Right lobe of liver (tissue), 6 donors: ENCODE measurements around the gene DPY19L3. TPM values are rescaled to one million over a fixed set of nuclear protein-coding genes. Genes with fewer than 3 reads are reported as not detected.
A peak's percentile ranks its signal among the peaks of the same experiment; 100 is the strongest.

Experiments
- ATAC-seq, 4 donors: fragments of 200-7000 bp; cut with Tn5 transposase; one replicate each; pipeline ENCODE4 v1.9.1; 2020; ENCODE audit warnings: mild to moderate bottlenecking in 4 of 4, moderate library complexity in 4 of 4
- DNase-seq, 3 donors: peaks; one replicate each; pipeline ENCODE4 v3.0.0-alpha.2; 2020
- H3K27ac ChIP-seq, 3 donors: fragments of 200-600 bp; one replicate each; pipeline ENCODE4 v1.8.0; 2022
- H3K27me3 ChIP-seq, 2 donors: fragments of 200-600 bp; one replicate each; pipeline ENCODE4 v1.8.0; 2022
- H3K36me3 ChIP-seq, 4 donors: fragments of 200-600 bp; sonication (generic) in 1 of 4; one replicate each; pipeline versions ENCODE4 v1.5.1 to v1.8.0; 2017 to 2022; ENCODE audit warnings: control low read depth in 1 of 4
- H3K4me1 ChIP-seq, 4 donors: fragments of 200-600 bp; sonication (generic) in 1 of 4; one replicate each; pipeline versions ENCODE4 v1.5.1 to v1.8.0; 2017 to 2022; ENCODE audit warnings: control low read depth in 1 of 4
- H3K4me3 ChIP-seq, 3 donors: fragments of 200-600 bp; one replicate each; pipeline ENCODE4 v1.8.0; 2022
- H3K9me3 ChIP-seq, 4 donors: fragments of 200-600 bp; sonication (generic) in 1 of 4; one replicate each; pipeline versions ENCODE4 v1.5.1 to v1.8.0; 2017 to 2022; ENCODE audit warnings: control low read depth in 1 of 4
- CTCF ChIP-seq, 4 donors: fragments of 200-600 bp in 3 of 4; fragments of 450-650 bp in 1 of 4; IDR thresholded peaks; one replicate each; pipeline versions ENCODE4 v1.5.1 to v1.8.0; 2016 to 2022; ENCODE audit warnings: antibody characterized with exemption in 4 of 4, mild to moderate bottlenecking in 2 of 4
- POLR2A ChIP-seq: fragments of 450-650 bp; IDR thresholded peaks from one replicate; pipeline ENCODE4 v1.6.1; 2017; ENCODE audit warnings: antibody characterized with exemption, mild to moderate bottlenecking
- WGBS: methylation state at CpG from one replicate; pipeline ENCODE4 v1.1.6; 2018; ENCODE audit warnings: low coverage, low lambda C conversion rate; ENCODE audit not compliant: insufficient coverage; ENCODE audit errors: missing lambda C conversion rate; 5-methylcytosine and 5-hydroxymethylcytosine counted together
- intact Hi-C, 2 donors: fragments of 100-400 bp; cut with DNase I; formaldehyde crosslinking; loops; one replicate each; pipeline versions ENCODE4 v1.11.2 to v1.14.1; 2022
- total RNA-seq, 6 experiments: library from RNA; depleted of rRNA in 2 of 6; stranded (reverse); fragments of >200 nt in 2 of 6; fragmentation: NEBNext Ultra II Directional in 3 of 6; extraction: Animal tissue kit (Norgen Biotek cat#: 25700) in 3 of 6; gene quantifications; one replicate each; pipeline versions ENCODE4 v1.1.0 to v1.2.4, GENCODE V29; 2016 to 2023
- donor health status: DM: no; HTN: yes; CAD: no.
- donor health status: DM: no; HTN: no; CAD: no.
- donor health status: DM: no; HTN: no; CAD: no.
- donor health status: DM: no; HTN: yes; CAD: no.
- donor health status: DM: no; HTN: yes; CAD: no.

The DPY19L3 gene
- total RNA-seq, 6 experiments from 2014 or later = 8.0 to 13.5 (median 12.4) TPM

- no peak for DNase-seq
- Histone ChIP-seq H3K4me3 (no peak overlapping the region), H3K9me3 (no peaks in the 10 kb centered on the region), H3K27ac (peak overlapping the region in 2 of 3 donors; percentile 74 to 81), H3K27me3 (no peaks in the 10 kb centered on the region), H3K4me1 (peaks cover 0 to 23% (median 9%) of the 10 kb centered on the region in 4 donors), H3K36me3 (peaks cover 0 to 36% (median 19%) of the 10 kb centered on the region in 4 donors)
- TF ChIP-seq CTCF (IDR thresholded peaks at IDR 0.05) = no peak
- no peak for TF ChIP-seq POLR2A
- WGBS = 83% methylated on average over 9 of the region's 9 CpGs
- peak in 1 of 4 donors; percentile 9 for ATAC-seq
- intact Hi-C loops = no loop called here
Observed at GRCh38 chr19:32361574-32362317, 43.8 kb upstream of the DPY19L3 start.

- intact Hi-C loops = no loop called here
- no peak for DNase-seq
- ATAC-seq = peak in 2 of 4 donors; percentile 46 to 64
- H3K36me3 ChIP-seq = peaks cover 0 to 31% (median 16%) of the 10 kb centered on the region in 4 donors
- no peak for TF ChIP-seq CTCF (IDR thresholded peaks at IDR 0.05)
- TF ChIP-seq POLR2A = no peak
- WGBS = 51% methylated on average over 5 of the region's 5 CpGs
- H3K4me3 ChIP-seq = no peak overlapping the region
- peak overlapping the region in 2 of 3 donors; percentile 74 to 81 for H3K27ac ChIP-seq
- no peaks in the 10 kb centered on the region for H3K9me3 ChIP-seq
- H3K27me3 ChIP-seq = no peaks in the 10 kb centered on the region
- peaks cover 0 to 23% (median 9%) of the 10 kb centered on the region in 4 donors for H3K4me1 ChIP-seq
Observed at GRCh38 chr19:32362318-32362691, 43.3 kb upstream of the DPY19L3 start.

- H3K27ac ChIP-seq = peak overlapping the region; percentile 26 to 81 (median 74)
- intact Hi-C loops = no loop called here
- DNase-seq (no peak), ATAC-seq (peak; percentile 80 to 89 (median 82))
- peaks cover 0 to 23% (median 9%) of the 10 kb centered on the region in 4 donors for H3K4me1 ChIP-seq
- no peaks in the 10 kb centered on the region for H3K9me3 ChIP-seq
- no peaks in the 10 kb centered on the region for H3K27me3 ChIP-seq
- no peak overlapping the region for H3K4me3 ChIP-seq
- no peak for TF ChIP-seq CTCF (IDR thresholded peaks at IDR 0.05)
- no peak for TF ChIP-seq POLR2A
- 29% methylated on average over 3 of the region's 3 CpGs for WGBS
- H3K36me3 ChIP-seq = peaks cover 0 to 22% (median 12%) of the 10 kb centered on the region in 4 donors
Observed at GRCh38 chr19:32363175-32363574, 42.4 kb upstream of the DPY19L3 start.

- Histone ChIP-seq H3K36me3 (peaks cover 0 to 18% (median 8%) of the 10 kb centered on the region in 4 donors), H3K9me3 (no peaks in the 10 kb centered on the region), H3K27ac (peak overlapping the region; percentile 26 to 81 (median 74)), H3K4me1 (peaks cover 0 to 23% (median 9%) of the 10 kb centered on the region in 4 donors), H3K27me3 (no peaks in the 10 kb centered on the region), H3K4me3 (no peak overlapping the region)
- TF ChIP-seq POLR2A (no peak), CTCF (IDR thresholded peaks at IDR 0.05) (no peak)
- ATAC-seq = peak; percentile 13 to 41 (median 30)
- intact Hi-C loops = no loop called here
- WGBS = no CpG with 5 or more reads among the region's 3 CpGs
- DNase-seq = no peak
Observed at GRCh38 chr19:32363632-32364031, 41.9 kb upstream of the DPY19L3 start.
